HepG2 (cell line): ENCODE data around the gene GEMIN4. TPM values are rescaled to one million over a fixed set of nuclear protein-coding genes. Genes with fewer than 3 reads are reported as not detected.

Source experiments
- polyA plus RNA-seq, 8 experiments: library from polyadenylated mRNA; depleted of rRNA in 3 of 8; stranded (reverse) in 7 of 8; unstranded in 1 of 8; fragments of >200 nt; fragmentation: Illumina TruSeq in 4 of 8; extraction: Trizol in 4 of 8; gene quantifications; 2 replicates each; pipeline versions ENCODE4 v1.2.1 to v1.2.3, GENCODE V29; 2011 to 2016; ENCODE audit warnings: low read depth in 4 of 8, missing spikeins in 1 of 8, mixed read lengths in 1 of 8; ENCODE audit not compliant: insufficient read depth in 1 of 8
- total RNA-seq, 5 experiments: library from RNA; depleted of rRNA; stranded (reverse); fragments of >200 nt; fragmentation: Illumina TruSeq; extraction: Trizol; gene quantifications; 2 replicates each; pipeline ENCODE4 v1.2.3, GENCODE V29; 2016; ENCODE audit warnings: low read depth in 1 of 5

The GEMIN4 gene
- total and polyA plus RNA-seq, 2 of the 13 experiments (the other 11 are each of a cell fraction or from before 2014, with no cell fraction given): 10.8 to 22.7 TPM

Other genes starting within 250 kb of the GEMIN4 start
- 17.3 and 21.8 TPM in 2 replicates for gene VPS53, start 37.4 kb downstream of the GEMIN4 start, total RNA-seq (2016; rRNA removed; fragmentation: Illumina TruSeq; extraction: Trizol)
- 12.5 and 13.3 TPM in 2 replicates for gene VPS53, start 37.4 kb downstream of the GEMIN4 start, polyA plus RNA-seq (2011; rRNA removed)
- 16.5 and 25.2 TPM in 2 replicates for gene TLCD3A, start 19.7 kb downstream of the GEMIN4 start, total RNA-seq (2016; rRNA removed; fragmentation: Illumina TruSeq; extraction: Trizol)
- gene TLCD3A, start 19.7 kb downstream of the GEMIN4 start, polyA plus RNA-seq (2011; rRNA removed): 46.6 and 53.8 TPM in 2 replicates
- gene GLOD4, start 30.0 kb upstream of the GEMIN4 start, total RNA-seq (2016; rRNA removed; fragmentation: Illumina TruSeq; extraction: Trizol): 87.8 and 112 TPM in 2 replicates
- 42.0 and 53.7 TPM in 2 replicates for gene GLOD4, start 30.0 kb upstream of the GEMIN4 start, polyA plus RNA-seq (2011; rRNA removed)
- gene MRM3, start 30.1 kb upstream of the GEMIN4 start, total RNA-seq (2016; rRNA removed; fragmentation: Illumina TruSeq; extraction: Trizol): 25.5 and 30.3 TPM in 2 replicates
- gene MRM3, start 30.1 kb upstream of the GEMIN4 start, polyA plus RNA-seq (2011; rRNA removed): 12.3 and 12.4 TPM in 2 replicates
- 21.3 and 22.2 TPM in 2 replicates for gene NXN, start 227.5 kb upstream of the GEMIN4 start, total RNA-seq (2016; rRNA removed; fragmentation: Illumina TruSeq; extraction: Trizol)
- gene NXN, start 227.5 kb upstream of the GEMIN4 start, polyA plus RNA-seq (2011; rRNA removed): 22.3 and 24.3 TPM in 2 replicates
- gene TIMM22, start 244.9 kb upstream of the GEMIN4 start, total RNA-seq (2016; rRNA removed; fragmentation: Illumina TruSeq; extraction: Trizol): 15.5 and 16.3 TPM in 2 replicates
- gene TIMM22, start 244.9 kb upstream of the GEMIN4 start, polyA plus RNA-seq (2011; rRNA removed): 5.9 and 6.2 TPM in 2 replicates